ENCODE measurements around the gene TMC2.

DNA sequence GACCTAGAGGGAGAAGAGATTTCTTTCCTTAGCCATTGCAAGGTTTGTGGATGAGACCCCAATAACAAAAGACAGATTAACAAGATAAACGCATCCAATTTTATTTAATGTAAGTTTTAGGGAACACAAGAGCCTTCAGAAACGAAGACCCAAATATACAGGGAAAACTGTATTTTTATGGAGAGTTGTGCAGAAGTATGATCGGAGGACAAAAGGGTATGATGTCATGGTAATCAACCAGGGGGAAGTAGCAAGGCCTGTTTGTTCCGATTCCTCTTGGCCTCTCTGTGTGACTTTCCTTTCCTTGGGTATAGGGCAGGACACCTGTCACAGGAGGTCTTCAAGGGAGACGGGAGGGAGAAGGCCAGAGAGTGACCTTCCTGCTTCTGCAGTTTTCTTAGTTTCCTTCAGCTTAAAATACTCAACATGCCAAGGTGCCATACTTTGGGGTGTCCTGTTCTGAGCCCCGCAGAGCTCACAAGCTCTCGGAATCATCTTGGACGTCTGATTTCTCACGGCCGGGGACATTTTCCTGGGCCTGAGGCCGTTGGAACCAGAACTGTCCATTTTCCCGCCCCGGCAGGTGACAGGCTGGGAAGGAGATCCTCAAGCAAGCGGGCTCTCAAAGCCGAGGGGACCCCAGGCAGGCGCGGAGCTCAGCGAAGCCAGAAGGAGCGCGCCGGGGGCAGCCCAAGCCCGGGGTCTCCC lies 21.7 kb downstream of the TMC2 start:
- TF ChIP-seq NR3C1 (CRISPR knock-in tag; conservative IDR thresholded peaks at IDR 0.05; ENCODE audit: low read depth) (no peak), SMAD3 (CRISPR knock-in tag; IDR thresholded peaks at IDR 0.05; ENCODE audit: borderline replicate concordance) (no peak), CREB1 (CRISPR knock-in tag; IDR thresholded peaks at IDR 0.05) (no peak), CBFB (CRISPR knock-in tag; IDR thresholded peaks at IDR 0.05; ENCODE audit: low read depth) (no peak)
- TF ChIP-seq, protein P1, sequence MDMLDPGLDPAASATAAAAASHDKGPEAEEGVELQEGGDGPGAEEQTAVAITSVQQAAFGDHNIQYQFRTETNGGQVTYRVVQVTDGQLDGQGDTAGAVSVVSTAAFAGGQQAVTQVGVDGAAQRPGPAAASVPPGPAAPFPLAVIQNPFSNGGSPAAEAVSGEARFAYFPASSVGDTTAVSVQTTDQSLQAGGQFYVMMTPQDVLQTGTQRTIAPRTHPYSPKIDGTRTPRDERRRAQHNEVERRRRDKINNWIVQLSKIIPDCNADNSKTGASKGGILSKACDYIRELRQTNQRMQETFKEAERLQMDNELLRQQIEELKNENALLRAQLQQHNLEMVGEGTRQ (CRISPR knock-in tag; IDR thresholded peaks at IDR 0.05) = no peak
- TF ChIP-seq, protein P2, sequence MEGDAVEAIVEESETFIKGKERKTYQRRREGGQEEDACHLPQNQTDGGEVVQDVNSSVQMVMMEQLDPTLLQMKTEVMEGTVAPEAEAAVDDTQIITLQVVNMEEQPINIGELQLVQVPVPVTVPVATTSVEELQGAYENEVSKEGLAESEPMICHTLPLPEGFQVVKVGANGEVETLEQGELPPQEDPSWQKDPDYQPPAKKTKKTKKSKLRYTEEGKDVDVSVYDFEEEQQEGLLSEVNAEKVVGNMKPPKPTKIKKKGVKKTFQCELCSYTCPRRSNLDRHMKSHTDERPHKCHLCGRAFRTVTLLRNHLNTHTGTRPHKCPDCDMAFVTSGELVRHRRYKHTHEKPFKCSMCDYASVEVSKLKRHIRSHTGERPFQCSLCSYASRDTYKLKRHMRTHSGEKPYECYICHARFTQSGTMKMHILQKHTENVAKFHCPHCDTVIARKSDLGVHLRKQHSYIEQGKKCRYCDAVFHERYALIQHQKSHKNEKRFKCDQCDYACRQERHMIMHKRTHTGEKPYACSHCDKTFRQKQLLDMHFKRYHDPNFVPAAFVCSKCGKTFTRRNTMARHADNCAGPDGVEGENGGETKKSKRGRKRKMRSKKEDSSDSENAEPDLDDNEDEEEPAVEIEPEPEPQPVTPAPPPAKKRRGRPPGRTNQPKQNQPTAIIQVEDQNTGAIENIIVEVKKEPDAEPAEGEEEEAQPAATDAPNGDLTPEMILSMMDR (IDR thresholded peaks at IDR 0.05) = no peak
- TF ChIP-seq, protein P3, sequence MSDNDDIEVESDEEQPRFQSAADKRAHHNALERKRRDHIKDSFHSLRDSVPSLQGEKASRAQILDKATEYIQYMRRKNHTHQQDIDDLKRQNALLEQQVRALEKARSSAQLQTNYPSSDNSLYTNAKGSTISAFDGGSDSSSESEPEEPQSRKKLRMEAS (CRISPR knock-in tag; IDR thresholded peaks at IDR 0.05) = no peak
- TF ChIP-seq, protein P4, sequence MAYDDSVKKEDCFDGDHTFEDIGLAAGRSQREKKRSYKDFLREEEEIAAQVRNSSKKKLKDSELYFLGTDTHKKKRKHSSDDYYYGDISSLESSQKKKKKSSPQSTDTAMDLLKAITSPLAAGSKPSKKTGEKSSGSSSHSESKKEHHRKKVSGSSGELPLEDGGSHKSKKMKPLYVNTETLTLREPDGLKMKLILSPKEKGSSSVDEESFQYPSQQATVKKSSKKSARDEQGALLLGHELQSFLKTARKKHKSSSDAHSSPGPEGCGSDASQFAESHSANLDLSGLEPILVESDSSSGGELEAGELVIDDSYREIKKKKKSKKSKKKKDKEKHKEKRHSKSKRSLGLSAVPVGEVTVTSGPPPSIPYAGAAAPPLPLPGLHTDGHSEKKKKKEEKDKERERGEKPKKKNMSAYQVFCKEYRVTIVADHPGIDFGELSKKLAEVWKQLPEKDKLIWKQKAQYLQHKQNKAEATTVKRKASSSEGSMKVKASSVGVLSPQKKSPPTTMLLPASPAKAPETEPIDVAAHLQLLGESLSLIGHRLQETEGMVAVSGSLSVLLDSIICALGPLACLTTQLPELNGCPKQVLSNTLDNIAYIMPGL (CRISPR knock-in tag; IDR thresholded peaks at IDR 0.05) = no peak
- TF ChIP-seq, protein P5, sequence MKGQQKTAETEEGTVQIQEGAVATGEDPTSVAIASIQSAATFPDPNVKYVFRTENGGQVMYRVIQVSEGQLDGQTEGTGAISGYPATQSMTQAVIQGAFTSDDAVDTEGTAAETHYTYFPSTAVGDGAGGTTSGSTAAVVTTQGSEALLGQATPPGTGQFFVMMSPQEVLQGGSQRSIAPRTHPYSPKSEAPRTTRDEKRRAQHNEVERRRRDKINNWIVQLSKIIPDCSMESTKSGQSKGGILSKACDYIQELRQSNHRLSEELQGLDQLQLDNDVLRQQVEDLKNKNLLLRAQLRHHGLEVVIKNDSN (CRISPR knock-in tag; IDR thresholded peaks at IDR 0.05) = no peak
- TF ChIP-seq, protein P6, sequence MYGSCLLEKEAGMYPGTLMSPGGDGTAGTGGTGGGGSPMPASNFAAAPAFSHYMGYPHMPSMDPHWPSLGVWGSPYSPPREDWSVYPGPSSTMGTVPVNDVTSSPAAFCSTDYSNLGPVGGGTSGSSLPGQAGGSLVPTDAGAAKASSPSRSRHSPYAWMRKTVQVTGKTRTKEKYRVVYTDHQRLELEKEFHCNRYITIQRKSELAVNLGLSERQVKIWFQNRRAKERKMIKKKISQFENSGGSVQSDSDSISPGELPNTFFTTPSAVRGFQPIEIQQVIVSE (CRISPR knock-in tag; IDR thresholded peaks at IDR 0.05; ENCODE audit: borderline replicate concordance) = no peak

Data from WTC11 (cell line).